Ishikawa (cell line): ENCODE measurements around the gene DIAPH2.

ENCODE experiments used
- CEBPB ChIP-seq: IDR thresholded peaks from 2 replicates; pipeline ENCODE4 v1.6.1; 2012
- CREB1 ChIP-seq: IDR thresholded peaks from 2 replicates; pipeline ENCODE4 v1.6.1; 2012; ENCODE audit warnings: low read depth
- EGR1 ChIP-seq: IDR thresholded peaks from 2 replicates; pipeline ENCODE4 v1.6.1; 2012
- EP300 ChIP-seq: IDR thresholded peaks from 2 replicates; pipeline ENCODE4 v1.6.1; 2012; ENCODE audit warnings: borderline replicate concordance
- FOXM1 ChIP-seq: IDR thresholded peaks from 2 replicates; pipeline ENCODE4 v1.6.1; 2012; ENCODE audit warnings: low read depth, borderline replicate concordance
- MAX ChIP-seq: IDR thresholded peaks from 2 replicates; pipeline ENCODE4 v1.6.1; 2012
- NFIC ChIP-seq: IDR thresholded peaks from 2 replicates; pipeline ENCODE4 v1.6.1; 2012
- RAD21 ChIP-seq: IDR thresholded peaks from 2 replicates; pipeline ENCODE4 v1.6.1; 2012; ENCODE audit warnings: low read depth
- REST ChIP-seq: IDR thresholded peaks from 2 replicates; pipeline ENCODE4 v1.6.1; 2012; ENCODE audit warnings: low read depth, mild to moderate bottlenecking
- TAF1 ChIP-seq: IDR thresholded peaks from 2 replicates; pipeline ENCODE4 v1.6.1; 2012; ENCODE audit warnings: low read depth, mild to moderate bottlenecking
- TCF12 ChIP-seq: IDR thresholded peaks from 2 replicates; pipeline ENCODE4 v1.6.1; 2012; ENCODE audit warnings: low read depth
- TEAD4 ChIP-seq: IDR thresholded peaks from 2 replicates; pipeline ENCODE4 v1.6.1; 2012
- USF1 ChIP-seq: IDR thresholded peaks from 2 replicates; pipeline ENCODE4 v1.6.1; 2012
- YY1 ChIP-seq: IDR thresholded peaks from 2 replicates; pipeline ENCODE4 v1.6.1; 2012; ENCODE audit warnings: low read depth
- ZBTB7A ChIP-seq: IDR thresholded peaks from 2 replicates; pipeline ENCODE4 v1.6.1; 2012; ENCODE audit warnings: low read depth

The DIAPH2 gene

GRCh38 chrX:97230948-97231347 lies 546.3 kb downstream of the DIAPH2 start:
- TF ChIP-seq TCF12 (no peak), TEAD4 (no peak), MAX (no peak), FOXM1 (no peak), NFIC (no peak), CEBPB (no peak), REST (no peak), RAD21 (no peak), CREB1 (no peak), EGR1 (no peak), USF1 (no peak), YY1 (no peak), ZBTB7A (no peak), TAF1 (no peak), EP300 (no peak)

GRCh38 chrX:97234471-97235081 lies 549.9 kb downstream of the DIAPH2 start:
- TF ChIP-seq YY1 (no peak), REST (no peak), FOXM1 (no peak), TEAD4 (no peak), TCF12 (no peak), TAF1 (no peak), ZBTB7A (no peak), MAX (no peak), EP300 (no peak), RAD21 (no peak), CREB1 (no peak), NFIC (no peak), USF1 (no peak)

- TF ChIP-seq TCF12 (no peak), TEAD4 (peak; percentile 26; the same call in 1 of the 2 replicates)
Observed at GRCh38 chrX:97238632-97239031, 554.0 kb downstream of the DIAPH2 start.

- TF ChIP-seq REST (no peak), NFIC (no peak), CREB1 (no peak)
Observed at GRCh38 chrX:97252111-97252510, 567.5 kb downstream of the DIAPH2 start.

GRCh38 chrX:97260679-97261078 lies 576.0 kb downstream of the DIAPH2 start:
- TF ChIP-seq FOXM1: no peak
- no peak for TF ChIP-seq EP300
- no peak for TF ChIP-seq CREB1
- no peak for TF ChIP-seq USF1
- no peak for TF ChIP-seq NFIC
- TF ChIP-seq MAX: no peak
- TF ChIP-seq EGR1: no peak
- TF ChIP-seq CEBPB: no peak
- TF ChIP-seq TCF12: no peak
- TF ChIP-seq TAF1: no peak
- TF ChIP-seq TEAD4: no peak
- no peak for TF ChIP-seq REST
- TF ChIP-seq ZBTB7A: no peak
- TF ChIP-seq RAD21: no peak
